ENCODE data around the gene EDDM13. TPM values are rescaled to one million over a fixed set of nuclear protein-coding genes. Genes with fewer than 3 reads are reported as not detected.

EDDM13 gene
- total RNA-seq, 1 donor: not detected

DNA sequence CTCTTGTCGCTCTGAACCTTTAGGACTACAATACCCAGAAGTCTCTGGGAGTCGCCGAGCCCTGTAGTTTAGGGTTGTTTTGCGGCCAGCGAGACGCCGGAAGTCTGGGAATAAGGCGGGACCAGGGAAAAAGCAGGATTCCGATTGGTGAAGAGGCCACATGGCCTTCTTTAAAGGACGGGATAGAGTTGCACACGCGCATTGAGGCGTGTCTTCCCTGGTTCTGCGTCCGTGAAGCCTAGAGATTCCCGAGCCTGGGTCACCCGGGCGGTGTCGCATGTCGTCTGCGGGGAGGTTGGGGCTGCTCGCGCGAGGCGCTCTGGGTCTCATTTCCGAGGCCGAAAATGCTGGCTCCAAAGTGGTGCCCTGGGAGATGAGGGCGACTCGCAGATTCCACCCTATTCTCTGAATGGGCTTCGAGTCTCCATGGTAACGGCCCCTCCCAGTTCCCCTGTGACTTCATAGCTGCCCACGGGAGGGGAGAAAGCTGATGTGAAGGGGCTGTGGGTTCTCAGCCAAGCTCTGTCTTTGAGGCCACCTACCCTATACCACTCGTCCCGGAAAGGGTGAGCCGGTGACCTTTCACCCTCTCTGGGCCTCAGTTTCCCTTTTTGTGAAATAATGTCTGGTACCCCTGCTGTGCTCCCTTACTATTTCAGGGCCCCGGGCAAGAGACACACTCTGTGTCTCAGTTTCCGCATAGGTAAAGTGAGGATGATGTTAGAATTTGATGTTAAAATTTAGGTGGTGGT lies 42.7 kb downstream of the EDDM13 start:
- TF ChIP-seq, protein P1, sequence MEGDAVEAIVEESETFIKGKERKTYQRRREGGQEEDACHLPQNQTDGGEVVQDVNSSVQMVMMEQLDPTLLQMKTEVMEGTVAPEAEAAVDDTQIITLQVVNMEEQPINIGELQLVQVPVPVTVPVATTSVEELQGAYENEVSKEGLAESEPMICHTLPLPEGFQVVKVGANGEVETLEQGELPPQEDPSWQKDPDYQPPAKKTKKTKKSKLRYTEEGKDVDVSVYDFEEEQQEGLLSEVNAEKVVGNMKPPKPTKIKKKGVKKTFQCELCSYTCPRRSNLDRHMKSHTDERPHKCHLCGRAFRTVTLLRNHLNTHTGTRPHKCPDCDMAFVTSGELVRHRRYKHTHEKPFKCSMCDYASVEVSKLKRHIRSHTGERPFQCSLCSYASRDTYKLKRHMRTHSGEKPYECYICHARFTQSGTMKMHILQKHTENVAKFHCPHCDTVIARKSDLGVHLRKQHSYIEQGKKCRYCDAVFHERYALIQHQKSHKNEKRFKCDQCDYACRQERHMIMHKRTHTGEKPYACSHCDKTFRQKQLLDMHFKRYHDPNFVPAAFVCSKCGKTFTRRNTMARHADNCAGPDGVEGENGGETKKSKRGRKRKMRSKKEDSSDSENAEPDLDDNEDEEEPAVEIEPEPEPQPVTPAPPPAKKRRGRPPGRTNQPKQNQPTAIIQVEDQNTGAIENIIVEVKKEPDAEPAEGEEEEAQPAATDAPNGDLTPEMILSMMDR (IDR thresholded peaks at IDR 0.05; ENCODE audit: extremely low read depth, low read depth, low read length): no peak
- Histone ChIP-seq H3K9me3 (ENCODE audit: low read depth, low read length) (no peaks in the 10 kb centered on the region), H3K4me2 (ENCODE audit: insufficient read depth, low read length) (peak overlapping the region; percentile 100), H3K4me3 (ENCODE audit: insufficient read depth, low read length) (peak overlapping the region; percentile 95), H4K20me1 (ENCODE audit: insufficient read depth, low read length) (no peaks in the 10 kb centered on the region), H3K27ac (ENCODE audit: low read depth, low read length) (peak overlapping the region; percentile 99), H3K79me2 (ENCODE audit: insufficient read depth, low read length) (no peaks in the 10 kb centered on the region), H3K4me1 (ENCODE audit: insufficient read depth, low read length) (peaks cover 14% of the 10 kb centered on the region), H3K27me3 (ENCODE audit: insufficient read depth, low read length) (no peaks in the 10 kb centered on the region), H3K36me3 (ENCODE audit: insufficient read depth, low read length) (peaks cover 10% of the 10 kb centered on the region), H2AFZ (ENCODE audit: low read length) (peak overlapping the region; percentile 99)
- peak; percentile 97 for DNase-seq (ENCODE audit: insufficient read length, low spot score, missing footprints)

DNA sequence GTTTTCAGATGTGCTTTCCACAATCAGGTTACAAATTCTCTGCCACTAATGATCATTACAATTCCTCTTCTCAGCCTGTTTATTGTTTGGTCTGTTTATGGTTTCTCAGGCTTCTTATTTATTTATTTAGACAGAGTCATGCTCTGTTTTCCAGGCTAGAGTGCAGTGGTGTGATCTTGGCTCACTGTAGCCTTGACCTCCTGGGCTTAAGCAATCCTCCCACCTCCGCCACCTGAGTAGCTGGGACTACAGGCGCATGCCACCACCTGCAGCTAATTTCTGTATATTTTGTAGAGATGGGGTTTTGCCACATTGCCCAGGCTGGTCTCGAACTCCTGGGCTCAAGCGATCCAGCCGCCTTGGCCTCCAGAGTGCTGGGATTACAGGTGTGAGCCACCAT lies 44.2 kb downstream of the EDDM13 start:
- no peak for DNase-seq (ENCODE audit: insufficient read length, low spot score, missing footprints)
- Histone ChIP-seq H3K36me3 (ENCODE audit: insufficient read depth, low read length) (peaks cover 10% of the 10 kb centered on the region), H4K20me1 (ENCODE audit: insufficient read depth, low read length) (no peaks in the 10 kb centered on the region), H3K79me2 (ENCODE audit: insufficient read depth, low read length) (no peaks in the 10 kb centered on the region), H3K27ac (ENCODE audit: low read depth, low read length) (no peak overlapping the region), H3K4me1 (ENCODE audit: insufficient read depth, low read length) (peaks cover 14% of the 10 kb centered on the region), H3K27me3 (ENCODE audit: insufficient read depth, low read length) (no peaks in the 10 kb centered on the region), H3K4me3 (ENCODE audit: insufficient read depth, low read length) (no peak overlapping the region), H3K9me3 (ENCODE audit: low read depth, low read length) (no peaks in the 10 kb centered on the region), H3K4me2 (ENCODE audit: insufficient read depth, low read length) (no peak overlapping the region), H2AFZ (ENCODE audit: low read length) (no peak overlapping the region)
- TF ChIP-seq, protein P1 (IDR thresholded peaks at IDR 0.05; ENCODE audit: extremely low read depth, low read depth, low read length): no peak

DNA sequence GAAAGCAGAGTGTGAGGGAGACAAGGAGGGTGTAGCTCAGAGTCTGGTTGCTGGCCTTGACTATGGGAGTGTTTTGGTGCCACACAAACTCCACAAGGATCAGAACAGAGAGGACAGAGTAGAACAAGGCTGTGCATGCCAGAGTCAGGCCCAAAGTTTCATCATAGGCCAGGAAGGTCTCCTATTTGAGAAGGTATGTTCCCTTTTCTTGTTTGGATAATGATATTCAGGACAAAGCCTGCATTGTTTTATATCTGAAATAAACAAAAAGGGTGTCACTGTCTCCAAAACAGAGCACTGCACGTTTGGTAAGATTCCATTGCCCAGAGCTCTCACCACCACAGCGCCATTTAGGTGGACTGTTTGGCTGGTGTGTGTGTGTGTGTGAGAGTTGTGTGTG lies 45.2 kb downstream of the EDDM13 start:
- Histone ChIP-seq H3K4me1 (ENCODE audit: insufficient read depth, low read length) (peaks cover 14% of the 10 kb centered on the region), H3K27ac (ENCODE audit: low read depth, low read length) (no peak overlapping the region), H3K4me2 (ENCODE audit: insufficient read depth, low read length) (no peak overlapping the region), H3K79me2 (ENCODE audit: insufficient read depth, low read length) (no peaks in the 10 kb centered on the region), H3K9me3 (ENCODE audit: low read depth, low read length) (no peaks in the 10 kb centered on the region), H3K36me3 (ENCODE audit: insufficient read depth, low read length) (peaks cover 2% of the 10 kb centered on the region), H3K27me3 (ENCODE audit: insufficient read depth, low read length) (no peaks in the 10 kb centered on the region), H4K20me1 (ENCODE audit: insufficient read depth, low read length) (no peaks in the 10 kb centered on the region), H3K4me3 (ENCODE audit: insufficient read depth, low read length) (no peak overlapping the region), H2AFZ (ENCODE audit: low read length) (no peak overlapping the region)
- DNase-seq (ENCODE audit: insufficient read length, low spot score, missing footprints): no peak
- TF ChIP-seq, protein P1 (IDR thresholded peaks at IDR 0.05; ENCODE audit: extremely low read depth, low read depth, low read length): no peak

DNA sequence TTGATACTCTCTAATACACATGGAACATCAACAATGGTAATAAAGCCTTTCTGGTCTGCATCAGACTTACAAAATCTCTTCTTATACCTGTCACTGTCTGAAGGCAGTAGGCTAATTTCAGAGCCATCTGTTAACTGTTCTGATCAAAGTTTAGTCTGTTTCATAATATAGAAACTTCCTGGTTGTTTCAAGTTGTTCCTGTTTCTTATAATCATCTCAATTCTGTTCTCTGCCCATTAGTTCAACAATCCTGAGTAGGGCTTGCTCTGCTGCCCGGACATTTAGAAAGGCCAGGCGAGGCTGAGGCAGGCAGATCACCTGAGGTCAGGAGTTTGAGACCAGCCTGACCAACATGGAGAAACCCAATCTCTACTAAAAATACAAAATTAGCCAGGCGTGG lies 47.4 kb downstream of the EDDM13 start:
- Histone ChIP-seq H3K9me3 (ENCODE audit: low read depth, low read length) (no peaks in the 10 kb centered on the region), H3K27me3 (ENCODE audit: insufficient read depth, low read length) (no peaks in the 10 kb centered on the region), H3K4me1 (ENCODE audit: insufficient read depth, low read length) (peaks cover 6% of the 10 kb centered on the region), H3K4me2 (ENCODE audit: insufficient read depth, low read length) (no peak overlapping the region), H3K36me3 (ENCODE audit: insufficient read depth, low read length) (no peaks in the 10 kb centered on the region), H3K27ac (ENCODE audit: low read depth, low read length) (no peak overlapping the region), H4K20me1 (ENCODE audit: insufficient read depth, low read length) (no peaks in the 10 kb centered on the region), H3K4me3 (ENCODE audit: insufficient read depth, low read length) (no peak overlapping the region), H2AFZ (ENCODE audit: low read length) (no peak overlapping the region), H3K79me2 (ENCODE audit: insufficient read depth, low read length) (no peaks in the 10 kb centered on the region)
- TF ChIP-seq, protein P1 (IDR thresholded peaks at IDR 0.05; ENCODE audit: extremely low read depth, low read depth, low read length): no peak
- no peak for DNase-seq (ENCODE audit: insufficient read length, low spot score, missing footprints)
